NCI-H2196 (cell line): Measurements from ENCODE around the gene SMC6.

Experiments
- DNase-seq: peaks from one replicate; lab custom pipeline; 2025; ENCODE audit not compliant: unreplicated experiment; lab: John Stamatoyannopoulos, UW

Gene SMC6

GRCh38 chr2:17717666-17718065 lies 35.9 kb downstream of the SMC6 start:
- DNase-seq, result no peak

GRCh38 chr2:17713291-17713690 lies 40.3 kb downstream of the SMC6 start:
- DNase-seq, result no peak

- DNase-seq, result no peak
Measured at GRCh38 chr2:17710547-17711248, 42.9 kb downstream of the SMC6 start.

GRCh38 chr2:17709897-17710296 lies 43.7 kb downstream of the SMC6 start:
- no peak for DNase-seq

- no peak for DNase-seq
Measured at GRCh38 chr2:17708501-17708900, 45.1 kb downstream of the SMC6 start.

- no peak for DNase-seq
Measured at GRCh38 chr2:17706845-17707244, 46.8 kb downstream of the SMC6 start.

GRCh38 chr2:17690776-17691175 lies 62.8 kb downstream of the SMC6 start:
- no peak for DNase-seq

GRCh38 chr2:17689010-17689409 lies 64.6 kb downstream of the SMC6 start:
- DNase-seq, result no peak

- no peak for DNase-seq
Measured at GRCh38 chr2:17688600-17688999, 65.0 kb downstream of the SMC6 start.

GRCh38 chr2:17683981-17684380 lies 69.6 kb downstream of the SMC6 start:
- no peak for DNase-seq

- DNase-seq, result no peak
Measured at GRCh38 chr2:17682098-17682857, 71.3 kb downstream of the SMC6 start.

GRCh38 chr2:17680119-17680518 lies 73.5 kb downstream of the SMC6 start:
- no peak for DNase-seq

GRCh38 chr2:17674817-17675216 lies 78.8 kb downstream of the SMC6 start:
- no peak for DNase-seq

GRCh38 chr2:17672583-17673317 lies 80.9 kb downstream of the SMC6 start:
- no peak for DNase-seq

GRCh38 chr2:17667898-17668297 lies 85.7 kb downstream of the SMC6 start:
- no peak for DNase-seq

GRCh38 chr2:17664534-17664933 lies 89.1 kb downstream of the SMC6 start:
- no peak for DNase-seq

- no peak for DNase-seq
Measured at GRCh38 chr2:17662723-17663122, 90.9 kb downstream of the SMC6 start.

GRCh38 chr2:17661460-17661859 lies 92.2 kb downstream of the SMC6 start:
- DNase-seq, result no peak

- no peak for DNase-seq
Measured at GRCh38 chr2:17660219-17660618, 93.4 kb downstream of the SMC6 start.

- DNase-seq, result no peak
Measured at GRCh38 chr2:17658251-17658843, 95.3 kb downstream of the SMC6 start.

GRCh38 chr2:17657759-17658158 lies 95.9 kb downstream of the SMC6 start:
- no peak for DNase-seq
